Mesenchymal stem cell (in vitro differentiated cells and primary cell): ENCODE measurements around the gene ADAMTS17.
A peak's percentile ranks its signal among the peaks of the same experiment; 100 is the strongest.

ENCODE experiments used
- DNase-seq: peaks from one replicate; pipeline ENCODE4 v3.0.0-alpha.2; 2013
- H2AFZ ChIP-seq: one replicate; pipeline ENCODE4 v1.6.1; 2013; ENCODE audit warnings: low read depth, mild to moderate bottlenecking, control low read depth, inconsistent platforms, low read length, moderate library complexity
- H2AK5ac ChIP-seq: 2 replicates; pipeline ENCODE4 v1.6.1; 2013; ENCODE audit warnings: low read length, moderate library complexity, mild to moderate bottlenecking, inconsistent platforms; ENCODE audit not compliant: severe bottlenecking
- H2BK120ac ChIP-seq: one replicate; pipeline ENCODE4 v1.6.1; 2013; ENCODE audit warnings: low read depth, mild to moderate bottlenecking, inconsistent platforms, low read length, moderate library complexity
- H2BK12ac ChIP-seq, 2 experiments: one replicate each; pipeline ENCODE4 v1.6.1; 2013; ENCODE audit warnings: inconsistent platforms in 2 of 2, low read length in 2 of 2, mild to moderate bottlenecking in 2 of 2, moderate library complexity in 2 of 2, control low read depth in 1 of 2
- H2BK15ac ChIP-seq: one replicate; pipeline ENCODE4 v1.6.1; 2013; ENCODE audit warnings: mild to moderate bottlenecking, low read depth, inconsistent platforms; ENCODE audit not compliant: poor library complexity, severe bottlenecking
- H2BK5ac ChIP-seq: 2 replicates; pipeline ENCODE4 v1.6.1; 2013; ENCODE audit warnings: low read depth, mild to moderate bottlenecking, low read length, control low read depth, inconsistent platforms; ENCODE audit not compliant: poor library complexity, severe bottlenecking
- H3K14ac ChIP-seq, 2 experiments: one replicate each; pipeline ENCODE4 v1.6.1; 2013; ENCODE audit warnings: inconsistent platforms in 2 of 2, low read length in 2 of 2, control low read depth in 1 of 2, mild to moderate bottlenecking in 1 of 2, moderate library complexity in 1 of 2
- H3K18ac ChIP-seq, 2 experiments: one replicate each; pipeline ENCODE4 v1.6.1; 2013; ENCODE audit warnings: inconsistent platforms in 2 of 2, low read length in 2 of 2, control low read depth in 1 of 2, low read depth in 1 of 2, mild to moderate bottlenecking in 1 of 2
- H3K23ac ChIP-seq, 2 experiments: one replicate each; pipeline ENCODE4 v1.6.1; 2013; ENCODE audit warnings: inconsistent platforms in 2 of 2, low read length in 2 of 2, mild to moderate bottlenecking in 2 of 2, moderate library complexity in 2 of 2, control low read depth in 1 of 2
- H3K27ac ChIP-seq: 2 replicates; pipeline ENCODE4 v1.5.1; 2013; ENCODE audit warnings: mild to moderate bottlenecking, moderate library complexity, low read length, control low read depth, inconsistent platforms; ENCODE audit not compliant: poor library complexity, severe bottlenecking
- H3K27me3 ChIP-seq, 2 experiments: 2 replicates each; pipeline versions ENCODE4 v1.6.1 to v1.7.0; 2013; ENCODE audit warnings: low read length in 2 of 2, mild to moderate bottlenecking in 2 of 2, moderate library complexity in 2 of 2, control low read depth in 1 of 2, inconsistent platforms in 1 of 2; ENCODE audit not compliant: control insufficient read depth in 1 of 2, insufficient read depth in 1 of 2
- H3K36me3 ChIP-seq, 2 experiments: 2 replicates each; pipeline versions ENCODE4 v1.6.1 to v1.7.0; 2013; ENCODE audit warnings: low read length in 2 of 2, control low read depth in 1 of 2, inconsistent platforms in 1 of 2, low read depth in 1 of 2, mild to moderate bottlenecking in 1 of 2; ENCODE audit not compliant: insufficient read depth in 2 of 2, control insufficient read depth in 1 of 2
- H3K4ac ChIP-seq, 2 experiments: one replicate each; pipeline ENCODE4 v1.6.1; 2013; ENCODE audit warnings: inconsistent platforms in 2 of 2, low read length in 2 of 2, mild to moderate bottlenecking in 2 of 2, moderate library complexity in 2 of 2, control low read depth in 1 of 2, low read depth in 1 of 2
- H3K4me1 ChIP-seq: 2 replicates; pipeline ENCODE4 v1.6.1; 2013; ENCODE audit warnings: low read depth, low read length, control low read depth; ENCODE audit not compliant: control insufficient read depth, insufficient read depth
- H3K4me2 ChIP-seq: 2 replicates; pipeline ENCODE4 v1.6.1; 2013; ENCODE audit warnings: low read length, mild to moderate bottlenecking, inconsistent platforms; ENCODE audit not compliant: poor library complexity, severe bottlenecking
- H3K4me3 ChIP-seq, 2 experiments: 2 replicates each; pipeline versions ENCODE4 v1.5.1 to v1.7.0; 2013; ENCODE audit warnings: low read length in 2 of 2, mild to moderate bottlenecking in 2 of 2, control low read depth in 1 of 2, low read depth in 1 of 2; ENCODE audit not compliant: insufficient read depth in 1 of 2
- H3K79me1 ChIP-seq: replicated peaks from 2 replicates; pipeline ENCODE4 v1.6.1; 2013; ENCODE audit warnings: mild to moderate bottlenecking, control low read depth, low read length, inconsistent platforms; ENCODE audit not compliant: poor library complexity, severe bottlenecking
- H3K9ac ChIP-seq: 2 replicates; pipeline ENCODE4 v1.7.0; 2013; ENCODE audit warnings: mild to moderate bottlenecking, low read length, moderate library complexity
- H3K9me3 ChIP-seq: 2 replicates; pipeline ENCODE4 v1.7.0; 2013; ENCODE audit warnings: mild to moderate bottlenecking, low read length; ENCODE audit not compliant: control insufficient read depth
- H4K8ac ChIP-seq: one replicate; pipeline ENCODE4 v1.6.1; 2013; ENCODE audit warnings: inconsistent platforms, mild to moderate bottlenecking, low read length, moderate library complexity
- H4K91ac ChIP-seq: one replicate; pipeline ENCODE4 v1.6.1; 2013; ENCODE audit warnings: mild to moderate bottlenecking, low read length, inconsistent platforms
- WGBS: methylation state at CpG from one replicate; pipeline ENCODE4 v1.1.7; 2013; ENCODE audit warnings: mixed read lengths; 5-methylcytosine and 5-hydroxymethylcytosine counted together

ADAMTS17 gene

GRCh38 chr15:100216182-100216581 lies 125.6 kb downstream of the ADAMTS17 start:
- no peak overlapping the region for H2BK15ac ChIP-seq

GRCh38 chr15:100215843-100216169 lies 126.0 kb downstream of the ADAMTS17 start:
- 63% methylated on average over 3 of the region's 3 CpGs for WGBS
- DNase-seq = no peak
- no peak overlapping the region for H2BK15ac ChIP-seq

More at GRCh38 chr15:100216182-100216581, 125.6 kb downstream of the ADAMTS17 start:
- no peak overlapping the region for H3K9ac ChIP-seq
- H3K4me3 ChIP-seq = no peak overlapping the region
- no peaks in the 10 kb centered on the region for H3K4me1 ChIP-seq
- H3K4me2 ChIP-seq = no peak overlapping the region
- no peak overlapping the region for H3K23ac ChIP-seq
- H2AFZ ChIP-seq = no peak overlapping the region
- H2BK120ac ChIP-seq = no peak overlapping the region
- DNase-seq = no peak
- H3K14ac ChIP-seq = no peak overlapping the region
- no peak overlapping the region for H2BK12ac ChIP-seq
- no peak overlapping the region for H3K4ac ChIP-seq
- no peak overlapping the region for H4K91ac ChIP-seq
- H3K36me3 ChIP-seq = no peaks in the 10 kb centered on the region
- H3K27ac ChIP-seq = no peak overlapping the region
- no peak overlapping the region for H2BK5ac ChIP-seq
- 94% methylated on average over 8 of the region's 8 CpGs for WGBS
- no peak overlapping the region for H3K18ac ChIP-seq
- no peak overlapping the region for H4K8ac ChIP-seq
- H2AK5ac ChIP-seq = no peak overlapping the region
- H3K79me1 ChIP-seq = no peaks in the 10 kb centered on the region
- H3K27me3 ChIP-seq = no peaks in the 10 kb centered on the region
- H3K9me3 ChIP-seq = no peaks in the 10 kb centered on the region

GRCh38 chr15:100215031-100215842 lies 126.5 kb downstream of the ADAMTS17 start:
- no peak overlapping the region for H3K4me3 ChIP-seq
- no peak overlapping the region for H3K4ac ChIP-seq
- H3K27ac ChIP-seq = no peak overlapping the region
- H3K23ac ChIP-seq = no peak overlapping the region
- no peak overlapping the region for H3K9ac ChIP-seq
- no peaks in the 10 kb centered on the region for H3K9me3 ChIP-seq
- DNase-seq = no peak
- H2AFZ ChIP-seq = no peak overlapping the region
- no peak overlapping the region for H2AK5ac ChIP-seq
- no peaks in the 10 kb centered on the region for H3K36me3 ChIP-seq
- H3K14ac ChIP-seq = no peak overlapping the region
- no peak overlapping the region for H2BK120ac ChIP-seq
- H3K79me1 ChIP-seq = no peaks in the 10 kb centered on the region
- H3K27me3 ChIP-seq = no peaks in the 10 kb centered on the region
- no peak overlapping the region for H4K8ac ChIP-seq
- no peak overlapping the region for H2BK5ac ChIP-seq
- H2BK15ac ChIP-seq = no peak overlapping the region
- WGBS = 58% methylated on average over 13 of the region's 13 CpGs
- no peak overlapping the region for H3K4me2 ChIP-seq
- no peak overlapping the region for H2BK12ac ChIP-seq
- H3K4me1 ChIP-seq = no peaks in the 10 kb centered on the region
- H3K18ac ChIP-seq = no peak overlapping the region
- H4K91ac ChIP-seq = no peak overlapping the region

More at GRCh38 chr15:100215843-100216169, 126.0 kb downstream of the ADAMTS17 start:
- Histone ChIP-seq H3K18ac (no peak overlapping the region), H3K27ac (no peak overlapping the region), H3K79me1 (no peaks in the 10 kb centered on the region), H2BK5ac (no peak overlapping the region), H4K8ac (no peak overlapping the region), H2BK12ac (no peak overlapping the region), H3K4me3 (no peak overlapping the region), H3K4ac (no peak overlapping the region), H4K91ac (no peak overlapping the region), H2AK5ac (no peak overlapping the region), H3K9me3 (no peaks in the 10 kb centered on the region), H3K4me1 (no peaks in the 10 kb centered on the region), H3K27me3 (no peaks in the 10 kb centered on the region), H3K23ac (no peak overlapping the region), H3K4me2 (no peak overlapping the region), H2AFZ (no peak overlapping the region), H3K36me3 (no peaks in the 10 kb centered on the region), H3K14ac (no peak overlapping the region), H3K9ac (no peak overlapping the region), H2BK120ac (no peak overlapping the region)

- Histone ChIP-seq H3K27me3 (no peaks in the 10 kb centered on the region), H2BK12ac (no peak overlapping the region)
- 55% methylated on average over 9 of the region's 11 CpGs for WGBS
These were observed 129.6 kb downstream of the ADAMTS17 start for GRCh38 chr15:100211855-100212850.

More at GRCh38 chr15:100211855-100212850, 129.6 kb downstream of the ADAMTS17 start:
- no peak overlapping the region for H2AK5ac ChIP-seq
- H3K79me1 ChIP-seq = no peaks in the 10 kb centered on the region
- no peak overlapping the region for H3K4me2 ChIP-seq
- H2AFZ ChIP-seq = no peak overlapping the region
- no peak overlapping the region for H3K27ac ChIP-seq
- no peaks in the 10 kb centered on the region for H3K9me3 ChIP-seq
- H3K14ac ChIP-seq = no peak overlapping the region
- H2BK5ac ChIP-seq = no peak overlapping the region
- H3K18ac ChIP-seq = no peak overlapping the region
- DNase-seq = peak; percentile 0
- H4K91ac ChIP-seq = no peak overlapping the region
- no peak overlapping the region for H3K9ac ChIP-seq
- no peak overlapping the region for H3K23ac ChIP-seq
- no peak overlapping the region for H4K8ac ChIP-seq
- H3K36me3 ChIP-seq = no peaks in the 10 kb centered on the region
- H2BK15ac ChIP-seq = no peak overlapping the region
- no peak overlapping the region for H2BK120ac ChIP-seq
- H3K4me3 ChIP-seq = no peak overlapping the region
- H3K4me1 ChIP-seq = no peaks in the 10 kb centered on the region
- no peak overlapping the region for H3K4ac ChIP-seq
